Astrocyte (in vitro differentiated cells and primary cell): ENCODE measurements around the gene MLH1. TPM values are rescaled to one million over a fixed set of nuclear protein-coding genes. Genes with fewer than 3 reads are reported as not detected.

Experiments
- DNase-seq: peaks from one replicate; pipeline ENCODE4 v3.0.0-alpha.2; 2010; ENCODE audit warnings: low read depth
- FAIRE-seq: peaks from 2 replicates; lab custom pipeline; 2011; peaks lifted over from hg19 to GRCh38; lab: Jason Lieb, UNC
- H2AFZ ChIP-seq: 2 replicates; pipeline ENCODE4 v1.6.0; 2012; ENCODE audit warnings: low read depth, low read length, inconsistent platforms
- H3K27ac ChIP-seq: 2 replicates; pipeline ENCODE4 v1.5.1; 2011; ENCODE audit warnings: low read depth, low read length, inconsistent platforms
- H3K27me3 ChIP-seq: 2 replicates; pipeline ENCODE4 v1.6.0; 2011; ENCODE audit warnings: low read length, inconsistent platforms; ENCODE audit not compliant: insufficient read depth
- H3K36me3 ChIP-seq: 2 replicates; pipeline ENCODE4 v1.5.1; 2011; ENCODE audit warnings: low read length, inconsistent platforms; ENCODE audit not compliant: insufficient read depth
- H3K4me1 ChIP-seq: 2 replicates; pipeline ENCODE4 v1.5.1; 2011; ENCODE audit warnings: low read length, inconsistent platforms; ENCODE audit not compliant: insufficient read depth
- H3K4me2 ChIP-seq: 2 replicates; pipeline ENCODE4 v1.6.0; 2012; ENCODE audit warnings: low read length, inconsistent platforms
- H3K4me3 ChIP-seq: 2 replicates; pipeline ENCODE4 v1.5.1; 2011; ENCODE audit warnings: low read depth, mild to moderate bottlenecking, low read length, inconsistent platforms; ENCODE audit not compliant: insufficient read depth
- H3K79me2 ChIP-seq: 2 replicates; pipeline ENCODE4 v1.6.0; 2012; ENCODE audit warnings: mild to moderate bottlenecking, low read length, inconsistent platforms; ENCODE audit not compliant: insufficient read depth
- H3K9ac ChIP-seq: 2 replicates; pipeline ENCODE4 v1.6.0; 2012; ENCODE audit warnings: mild to moderate bottlenecking, low read length, inconsistent platforms
- H3K9me3 ChIP-seq: 2 replicates; pipeline ENCODE4 v1.5.1; 2012; ENCODE audit warnings: low read depth, mild to moderate bottlenecking, low read length, inconsistent platforms; ENCODE audit not compliant: insufficient read depth
- H4K20me1 ChIP-seq: 2 replicates; pipeline ENCODE4 v1.6.0; 2012; ENCODE audit warnings: low read length, inconsistent platforms; ENCODE audit not compliant: insufficient read depth
- H3K27ac Mint-ChIP-seq: one replicate; pipeline ENCODE4 v1.8.0; 2021; ENCODE audit warnings: mild to moderate bottlenecking, mixed read lengths; ENCODE audit not compliant: unreplicated experiment
- H3K27me3 Mint-ChIP-seq: one replicate; pipeline ENCODE4 v1.8.0; 2021; ENCODE audit warnings: low read depth, mixed read lengths; ENCODE audit not compliant: unreplicated experiment
- H3K36me3 Mint-ChIP-seq: one replicate; pipeline ENCODE4 v1.8.0; 2021; ENCODE audit warnings: low read depth, mixed read lengths; ENCODE audit not compliant: unreplicated experiment
- H3K4me1 Mint-ChIP-seq: one replicate; pipeline ENCODE4 v1.8.0; 2021; ENCODE audit warnings: low read depth, mixed read lengths; ENCODE audit not compliant: unreplicated experiment
- H3K4me3 Mint-ChIP-seq: one replicate; pipeline ENCODE4 v1.8.0; 2021; ENCODE audit warnings: mild to moderate bottlenecking, moderate library complexity, mixed read lengths; ENCODE audit not compliant: unreplicated experiment
- H3K9me3 Mint-ChIP-seq: one replicate; pipeline ENCODE4 v1.8.0; 2021; ENCODE audit warnings: mild to moderate bottlenecking, mixed read lengths; ENCODE audit not compliant: unreplicated experiment
- EZH2 ChIP-seq: IDR thresholded peaks from 2 replicates; pipeline ENCODE4 v1.6.1; 2012; ENCODE audit warnings: mild to moderate bottlenecking, low read length, inconsistent platforms; ENCODE audit not compliant: insufficient read depth
- total RNA-seq: library from RNA; stranded (reverse); gene quantifications from 2 replicates; pipeline ENCODE4 v1.2.1, GENCODE V29; 2021
- TF ChIP-seq, protein P1 (sequence below): IDR thresholded peaks from 2 replicates; pipeline ENCODE4 v1.5.1; 2011; ENCODE audit warnings: low read depth, mild to moderate bottlenecking, inconsistent platforms, low read length, moderate library complexity; ENCODE audit not compliant: insufficient read depth

Gene MLH1
- total RNA-seq, 1 donor from 2014 or later, result 32.0 TPM

DNA sequence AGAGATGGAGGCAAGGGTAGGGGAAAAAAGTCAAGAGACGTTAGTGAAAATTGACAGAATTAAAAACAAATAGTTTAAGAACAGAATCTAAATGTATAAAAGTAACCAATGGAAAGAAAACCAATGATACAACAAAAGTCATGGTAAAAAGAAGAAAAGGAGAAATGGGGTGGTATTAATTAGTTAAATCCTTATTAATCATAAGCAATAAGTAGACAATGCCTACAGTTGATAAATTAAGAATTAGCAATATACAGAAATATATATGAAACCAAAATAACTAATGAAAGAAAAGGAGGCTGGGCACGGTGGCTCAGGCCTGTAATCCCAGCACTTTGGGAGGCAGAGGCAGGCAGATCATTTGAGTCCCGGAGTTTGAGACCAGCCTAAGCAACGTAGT, 24.2 kb upstream of the MLH1 start:
- FAIRE-seq, result no peak
- Histone ChIP-seq H4K20me1 (no peaks in the 10 kb centered on the region), H3K4me3 (no peak overlapping the region), H3K27ac (no peak overlapping the region), H3K27me3 (no peaks in the 10 kb centered on the region), H2AFZ (no peak overlapping the region), H3K4me2 (no peak overlapping the region), H3K9me3 (no peaks in the 10 kb centered on the region), H3K79me2 (no peaks in the 10 kb centered on the region), H3K4me1 (peaks cover 7% of the 10 kb centered on the region), H3K36me3 (no peaks in the 10 kb centered on the region), H3K9ac (no peak overlapping the region)
- peak overlapping the region; percentile 79 for H3K27ac Mint-ChIP-seq
- H3K4me3 Mint-ChIP-seq, result no peak overlapping the region
- TF ChIP-seq EZH2, result no peak
- TF ChIP-seq, protein P1, sequence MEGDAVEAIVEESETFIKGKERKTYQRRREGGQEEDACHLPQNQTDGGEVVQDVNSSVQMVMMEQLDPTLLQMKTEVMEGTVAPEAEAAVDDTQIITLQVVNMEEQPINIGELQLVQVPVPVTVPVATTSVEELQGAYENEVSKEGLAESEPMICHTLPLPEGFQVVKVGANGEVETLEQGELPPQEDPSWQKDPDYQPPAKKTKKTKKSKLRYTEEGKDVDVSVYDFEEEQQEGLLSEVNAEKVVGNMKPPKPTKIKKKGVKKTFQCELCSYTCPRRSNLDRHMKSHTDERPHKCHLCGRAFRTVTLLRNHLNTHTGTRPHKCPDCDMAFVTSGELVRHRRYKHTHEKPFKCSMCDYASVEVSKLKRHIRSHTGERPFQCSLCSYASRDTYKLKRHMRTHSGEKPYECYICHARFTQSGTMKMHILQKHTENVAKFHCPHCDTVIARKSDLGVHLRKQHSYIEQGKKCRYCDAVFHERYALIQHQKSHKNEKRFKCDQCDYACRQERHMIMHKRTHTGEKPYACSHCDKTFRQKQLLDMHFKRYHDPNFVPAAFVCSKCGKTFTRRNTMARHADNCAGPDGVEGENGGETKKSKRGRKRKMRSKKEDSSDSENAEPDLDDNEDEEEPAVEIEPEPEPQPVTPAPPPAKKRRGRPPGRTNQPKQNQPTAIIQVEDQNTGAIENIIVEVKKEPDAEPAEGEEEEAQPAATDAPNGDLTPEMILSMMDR, result no peak
- no peaks in the 10 kb centered on the region for H3K27me3 Mint-ChIP-seq
- H3K4me1 Mint-ChIP-seq, result peaks cover 4% of the 10 kb centered on the region
- H3K9me3 Mint-ChIP-seq, result peaks cover 2% of the 10 kb centered on the region
- no peak for DNase-seq
- no peaks in the 10 kb centered on the region for H3K36me3 Mint-ChIP-seq

DNA sequence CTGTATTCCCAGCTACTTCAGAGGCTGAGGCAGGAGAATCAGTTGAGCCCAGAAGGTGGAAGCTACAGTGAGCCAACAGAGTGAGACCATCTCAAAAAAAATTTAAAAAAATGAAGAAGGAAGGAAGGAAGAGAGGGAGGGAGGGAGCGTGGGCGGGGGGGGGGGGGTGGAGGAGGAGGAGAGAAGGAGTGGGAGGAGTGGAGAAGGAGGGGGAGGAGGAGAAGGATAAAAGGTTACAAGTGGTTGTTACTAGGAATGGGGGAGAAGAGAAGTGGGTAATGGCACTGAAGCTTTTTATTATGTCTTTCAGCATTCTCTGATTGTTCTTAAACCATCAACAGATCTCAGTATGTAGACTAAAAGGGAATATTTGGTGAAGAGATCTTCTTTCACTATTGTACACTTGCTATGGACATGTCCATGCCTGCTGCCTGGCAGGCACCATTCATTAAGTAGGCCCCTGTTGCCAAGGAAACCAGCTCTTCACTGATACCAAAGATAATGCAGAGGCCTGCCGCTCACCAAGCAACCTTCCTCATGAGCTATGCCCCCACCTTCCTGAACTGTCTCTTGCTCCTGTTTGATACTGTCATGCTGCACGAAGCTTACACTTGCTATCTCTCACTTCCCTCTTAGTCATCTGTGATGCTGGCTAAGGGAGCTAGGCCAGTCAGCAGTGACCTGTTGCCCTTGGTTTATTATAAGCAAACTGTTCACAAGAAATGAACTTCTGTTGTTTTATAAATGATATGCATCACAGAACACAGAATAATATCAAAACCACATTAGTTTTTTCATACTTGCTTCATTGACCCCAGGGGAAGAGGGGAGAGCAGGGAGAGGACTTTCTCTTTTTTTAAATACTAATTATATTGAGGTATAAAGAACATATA, 23.5 kb upstream of the MLH1 start:
- Histone ChIP-seq H4K20me1 (no peaks in the 10 kb centered on the region), H3K4me3 (no peak overlapping the region), H3K27me3 (no peaks in the 10 kb centered on the region), H3K79me2 (no peaks in the 10 kb centered on the region), H2AFZ (peak overlapping the region; percentile 38), H3K9me3 (no peaks in the 10 kb centered on the region), H3K36me3 (no peaks in the 10 kb centered on the region), H3K4me2 (peak overlapping the region; percentile 44), H3K9ac (no peak overlapping the region), H3K27ac (no peak overlapping the region), H3K4me1 (peaks cover 7% of the 10 kb centered on the region)
- peaks cover 4% of the 10 kb centered on the region for H3K4me1 Mint-ChIP-seq
- peak; percentile 37 for FAIRE-seq
- no peak for TF ChIP-seq EZH2
- TF ChIP-seq, protein P1, result no peak
- peaks cover 2% of the 10 kb centered on the region for H3K9me3 Mint-ChIP-seq
- no peaks in the 10 kb centered on the region for H3K27me3 Mint-ChIP-seq
- H3K36me3 Mint-ChIP-seq, result no peaks in the 10 kb centered on the region
- H3K4me3 Mint-ChIP-seq, result peak overlapping the region; percentile 36
- H3K27ac Mint-ChIP-seq, result peak overlapping the region; percentile 79
- DNase-seq, result peak; percentile 64

DNA sequence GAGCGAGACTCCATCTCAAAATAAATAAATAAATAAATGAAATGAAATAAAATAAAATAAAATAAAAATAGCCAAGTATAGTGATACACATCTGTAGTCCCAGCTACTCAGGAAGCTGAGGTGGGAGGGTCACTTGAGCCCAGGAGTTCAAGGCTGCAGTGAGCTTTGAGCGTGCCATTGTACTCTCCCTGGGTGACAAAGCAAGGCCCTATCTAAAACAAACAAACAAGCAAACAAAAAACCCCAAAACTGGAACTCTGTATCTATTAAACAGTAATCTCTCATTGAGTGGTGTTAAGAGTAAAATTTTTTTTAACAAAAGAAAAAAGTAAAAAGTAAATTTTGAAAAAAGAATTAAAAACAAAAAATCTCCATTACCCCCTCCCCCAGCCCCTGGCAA, 21.2 kb upstream of the MLH1 start:
- FAIRE-seq, result no peak
- Mint-ChIP-seq H3K9me3 (peaks cover 4% of the 10 kb centered on the region), H3K4me3 (no peak overlapping the region), H3K4me1 (peaks cover 4% of the 10 kb centered on the region), H3K27ac (no peak overlapping the region), H3K27me3 (no peaks in the 10 kb centered on the region), H3K36me3 (no peaks in the 10 kb centered on the region)
- no peak overlapping the region for H3K27ac ChIP-seq
- H3K9ac ChIP-seq, result no peak overlapping the region
- H3K4me2 ChIP-seq, result no peak overlapping the region
- no peaks in the 10 kb centered on the region for H3K27me3 ChIP-seq
- H3K9me3 ChIP-seq, result no peaks in the 10 kb centered on the region
- no peaks in the 10 kb centered on the region for H4K20me1 ChIP-seq
- peaks cover 7% of the 10 kb centered on the region for H3K4me1 ChIP-seq
- no peaks in the 10 kb centered on the region for H3K36me3 ChIP-seq
- no peak for DNase-seq
- TF ChIP-seq, protein P1, result no peak
- no peak for TF ChIP-seq EZH2
- no peak overlapping the region for H3K4me3 ChIP-seq
- H2AFZ ChIP-seq, result no peak overlapping the region
- H3K79me2 ChIP-seq, result no peaks in the 10 kb centered on the region
